Measurements from ENCODE around the gene KATNAL1.

- no peak for TF ChIP-seq CTCF (conservative IDR thresholded peaks at IDR 0.05 in 1 of 2, IDR thresholded peaks at IDR 0.05 in 1 of 2; ENCODE audit: extremely low read depth in 1 of 2, insufficient read depth in 1 of 2, low read depth in 1 of 2, low read length in 2 of 2)
- no peak for TF ChIP-seq EZH2 (IDR thresholded peaks at IDR 0.05; ENCODE audit: borderline replicate concordance, low read length)
These were observed 40.6 kb downstream of the KATNAL1 start for GRCh38 chr13:30266756-30267155.

All from mammary epithelial cell (primary cell).